HG03066 (cell line): Measurements from ENCODE around the gene SRGAP2C.
"Not testable (repeated sequence)": the region's sequence is repeated elsewhere in the genome, so short reads cannot be mapped to it uniquely, and the experiment has no call there.

Source experiments
- ATAC-seq: cut with Tn5 transposase; IDR thresholded peaks from one replicate; pipeline ENCODE4 v1.9.1; 2021; ENCODE audit warnings: low read depth; ENCODE audit not compliant: unreplicated experiment

The SRGAP2C gene

DNA sequence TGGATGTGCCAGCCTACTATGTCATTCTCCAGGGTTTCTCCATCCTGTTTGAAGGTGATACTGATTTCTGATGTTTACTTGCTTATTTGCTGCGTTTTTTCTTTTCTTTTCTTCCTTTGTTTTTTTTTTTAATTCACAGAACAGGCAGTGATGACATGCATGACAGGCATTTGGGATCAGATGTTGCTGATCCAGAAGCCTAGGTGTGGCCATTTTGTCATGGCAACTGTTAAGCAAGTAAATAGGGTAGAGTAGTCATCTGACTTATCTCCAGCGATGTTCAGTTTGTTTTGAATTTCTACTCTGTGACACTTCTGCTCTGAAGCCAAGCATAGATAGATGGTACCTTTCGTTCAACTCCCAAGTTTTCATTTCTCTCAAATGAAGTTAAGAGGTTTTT lies 181.4 kb downstream of the SRGAP2C start:
- ATAC-seq, result not testable (repeated sequence)

DNA sequence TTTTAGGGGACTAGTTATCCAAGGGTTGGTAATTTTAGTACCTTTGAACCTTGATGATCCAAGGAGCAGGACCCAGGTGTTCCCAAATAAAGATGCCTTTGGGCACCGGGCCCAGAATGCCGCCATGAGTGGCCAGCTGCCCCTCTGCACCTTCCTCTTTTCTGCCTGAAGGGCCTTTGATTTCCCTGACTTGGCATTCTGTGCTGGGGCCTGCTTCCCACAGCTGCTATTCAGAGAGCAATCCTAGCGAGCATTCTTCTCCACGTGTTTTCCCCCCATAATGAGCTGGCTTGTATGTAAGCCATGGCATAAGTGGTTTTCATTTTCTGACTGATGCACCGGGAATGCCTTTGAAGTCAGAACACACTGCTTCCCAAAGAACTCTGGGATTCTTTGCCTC lies 184.1 kb downstream of the SRGAP2C start:
- not testable (repeated sequence) for ATAC-seq

DNA sequence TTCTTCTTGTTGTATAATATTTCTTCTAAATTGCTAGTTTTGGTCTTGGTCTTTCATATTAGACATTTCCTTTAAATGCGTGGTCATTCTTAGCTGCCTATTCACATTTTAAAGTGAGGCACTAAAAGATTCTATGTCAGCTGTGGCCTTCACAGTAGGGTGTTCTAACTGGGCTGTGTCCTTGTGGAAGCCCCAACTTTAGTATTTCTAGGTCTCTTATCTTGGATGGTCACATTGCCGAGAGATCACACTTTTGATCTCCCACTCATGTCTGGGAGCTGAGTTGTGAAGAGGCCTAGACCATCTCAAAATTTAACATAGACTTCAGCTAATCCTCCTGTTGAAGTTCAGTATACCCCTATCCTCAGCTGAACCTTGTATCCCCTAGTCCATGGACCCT lies 185.2 kb downstream of the SRGAP2C start:
- not testable (repeated sequence) for ATAC-seq

DNA sequence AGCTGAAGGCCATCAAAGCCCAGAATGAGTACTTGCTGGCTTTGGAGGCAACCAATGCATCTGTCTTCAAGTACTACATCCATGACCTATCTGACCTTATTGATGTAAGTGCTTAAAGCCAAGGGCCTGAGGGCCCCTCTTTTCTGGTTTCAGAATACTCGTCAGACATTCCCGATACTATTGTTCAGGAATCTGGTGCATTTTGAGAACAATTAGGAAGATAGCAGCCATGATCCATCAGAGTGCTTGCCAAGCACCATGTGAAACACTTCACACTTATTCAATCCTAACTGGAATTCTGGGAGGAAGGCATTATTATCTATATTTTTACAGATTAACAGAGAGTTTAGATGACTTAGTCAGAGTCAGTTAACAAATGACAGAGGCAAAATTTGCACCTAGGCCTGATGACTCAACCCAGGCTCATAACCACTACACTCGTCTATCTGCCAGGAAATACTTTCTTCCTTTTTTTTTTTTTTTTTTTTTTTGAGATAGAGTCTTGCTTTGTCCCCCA lies 190.1 kb downstream of the SRGAP2C start:
- ATAC-seq, result not testable (repeated sequence)

DNA sequence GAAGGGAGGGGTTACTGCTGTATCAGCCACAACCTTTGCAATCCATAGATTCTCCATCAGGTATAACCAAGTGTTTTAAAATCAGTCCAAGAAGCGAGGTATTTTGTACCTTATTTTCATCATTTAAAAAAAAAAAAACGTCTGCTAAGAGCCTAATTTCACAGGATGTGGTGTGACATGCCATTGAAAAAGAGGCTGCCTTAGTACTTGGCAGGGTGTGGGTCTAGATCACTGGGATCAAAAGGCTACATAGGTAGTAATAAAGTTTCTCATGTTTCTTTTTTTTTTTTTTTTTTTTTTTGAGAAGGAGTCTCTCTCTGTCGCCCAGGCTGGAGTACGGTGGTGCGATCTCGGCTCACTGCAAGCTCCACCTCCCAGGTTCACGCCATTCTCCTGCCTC lies 192.2 kb downstream of the SRGAP2C start:
- not testable (repeated sequence) for ATAC-seq

DNA sequence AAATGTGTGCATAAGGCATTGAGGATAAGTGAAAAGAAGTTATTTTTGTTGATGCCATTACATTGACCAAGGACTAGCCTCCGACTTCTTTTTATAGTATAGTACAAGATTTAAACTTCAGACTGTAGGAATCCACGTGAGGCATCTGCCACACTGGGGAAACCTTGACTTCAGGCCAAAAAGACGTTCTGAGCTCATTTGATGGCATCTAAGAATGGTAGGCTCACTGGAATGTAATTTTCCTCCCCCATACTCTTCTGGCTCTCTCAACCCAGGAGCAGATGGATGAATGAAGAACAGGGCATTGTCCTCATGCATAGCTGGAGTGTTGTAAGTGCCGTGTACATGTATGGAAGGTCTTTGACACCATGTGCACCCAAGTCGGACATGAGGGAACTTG lies 194.0 kb downstream of the SRGAP2C start:
- not testable (repeated sequence) for ATAC-seq

DNA sequence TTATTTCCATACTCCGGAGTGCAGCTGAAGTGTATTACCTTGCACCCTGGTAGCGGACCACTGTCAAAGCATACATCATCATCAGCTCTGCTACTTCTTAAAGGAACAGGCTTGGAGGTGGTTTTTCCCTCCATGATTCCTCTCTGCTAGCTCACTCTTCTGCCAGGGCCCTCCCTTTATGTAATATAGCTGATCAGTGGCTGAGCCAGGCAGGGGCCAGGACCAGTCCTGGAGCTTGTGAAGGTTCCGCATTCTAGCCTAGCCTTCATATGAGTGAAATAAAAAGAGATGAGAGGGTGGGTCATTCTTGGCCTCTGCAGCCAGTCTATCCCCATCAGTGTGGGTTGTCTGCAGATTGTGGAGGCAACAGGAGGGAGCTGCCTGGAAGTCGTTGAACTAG lies 200.0 kb downstream of the SRGAP2C start:
- ATAC-seq, result not testable (repeated sequence)

DNA sequence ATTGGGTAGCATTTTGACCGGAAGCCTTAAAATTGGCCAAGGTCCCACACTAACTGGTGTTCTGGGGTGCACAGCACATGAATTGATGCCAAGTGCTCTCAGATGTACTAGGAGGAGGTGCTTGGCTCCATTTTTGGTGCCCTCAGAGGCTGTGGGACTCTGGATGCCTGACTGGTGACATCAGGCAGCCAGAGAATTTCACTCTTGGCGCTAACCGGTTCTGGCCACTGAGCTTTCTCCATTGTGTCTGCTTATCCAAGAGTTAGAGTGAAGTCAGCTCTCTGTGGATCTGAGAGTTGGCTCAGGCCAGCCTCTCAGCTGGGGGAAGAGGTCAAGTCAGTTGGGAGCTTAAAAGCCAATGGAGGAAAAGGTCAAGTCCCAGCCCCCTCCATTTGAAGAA lies 200.4 kb downstream of the SRGAP2C start:
- ATAC-seq, result not testable (repeated sequence)

DNA sequence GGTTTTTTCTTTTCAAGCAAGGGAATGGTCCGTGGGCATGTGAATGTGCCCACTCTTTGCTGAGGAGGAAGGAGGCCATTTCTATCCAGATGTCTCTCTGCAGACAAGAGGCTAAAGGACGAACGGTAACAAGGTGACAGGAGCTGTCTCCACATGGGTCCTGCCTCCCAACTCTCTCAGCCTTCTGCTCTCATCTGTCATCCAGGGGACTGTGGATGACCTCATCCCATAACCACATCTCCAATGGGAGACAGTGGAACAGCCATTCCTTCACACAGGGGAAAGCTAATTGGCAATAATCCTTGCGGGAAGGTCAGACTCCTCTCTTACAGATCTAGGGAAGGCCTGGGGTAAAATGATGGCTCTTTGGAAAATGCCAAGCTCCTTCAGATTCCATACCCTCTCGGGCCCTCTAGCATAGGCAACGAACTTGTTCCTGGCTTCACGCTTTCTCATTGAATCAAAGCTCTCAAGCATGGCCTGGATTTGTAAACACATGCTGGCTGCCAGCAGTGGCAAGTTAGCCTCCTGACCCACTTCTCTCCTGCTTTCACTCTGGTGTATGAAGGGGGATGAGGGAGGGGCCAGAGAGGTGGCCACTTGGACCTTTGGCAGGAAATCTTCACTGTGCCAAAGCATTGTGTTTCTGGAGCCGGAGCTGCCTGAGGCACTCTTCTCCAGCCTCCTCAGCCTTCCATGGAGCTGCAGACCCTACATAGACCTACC lies 201.0 kb downstream of the SRGAP2C start:
- ATAC-seq, result not testable (repeated sequence)

DNA sequence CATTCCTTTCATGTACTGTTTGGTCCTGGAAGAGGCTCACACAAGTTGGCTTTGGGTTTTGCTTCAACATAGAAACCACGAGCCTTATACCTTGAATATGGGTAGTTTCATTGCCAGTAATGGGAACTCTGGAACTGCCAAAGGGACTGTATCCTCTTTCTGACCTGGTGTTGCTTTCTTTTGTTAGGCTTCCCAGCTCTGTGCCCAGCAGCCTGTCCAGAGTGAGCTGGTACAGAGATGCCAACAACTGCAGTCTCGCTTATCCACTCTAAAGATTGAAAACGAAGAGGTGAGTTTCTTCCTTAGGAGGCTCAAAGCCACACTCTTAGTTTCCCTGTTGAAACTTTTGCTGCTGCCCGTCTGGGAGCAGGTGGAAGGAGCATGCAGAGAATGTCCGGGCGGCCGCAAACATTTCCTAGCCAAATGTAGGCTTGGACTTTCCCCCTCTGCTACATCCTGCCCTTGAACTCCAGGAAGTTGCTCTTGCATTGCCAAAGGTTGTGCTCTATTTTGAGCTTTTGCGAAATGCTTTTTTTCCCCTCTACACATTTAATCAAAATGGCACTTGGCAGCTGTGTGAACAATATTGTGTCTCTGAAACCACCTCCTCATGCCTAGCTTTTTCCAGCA lies 201.7 kb downstream of the SRGAP2C start:
- not testable (repeated sequence) for ATAC-seq

DNA sequence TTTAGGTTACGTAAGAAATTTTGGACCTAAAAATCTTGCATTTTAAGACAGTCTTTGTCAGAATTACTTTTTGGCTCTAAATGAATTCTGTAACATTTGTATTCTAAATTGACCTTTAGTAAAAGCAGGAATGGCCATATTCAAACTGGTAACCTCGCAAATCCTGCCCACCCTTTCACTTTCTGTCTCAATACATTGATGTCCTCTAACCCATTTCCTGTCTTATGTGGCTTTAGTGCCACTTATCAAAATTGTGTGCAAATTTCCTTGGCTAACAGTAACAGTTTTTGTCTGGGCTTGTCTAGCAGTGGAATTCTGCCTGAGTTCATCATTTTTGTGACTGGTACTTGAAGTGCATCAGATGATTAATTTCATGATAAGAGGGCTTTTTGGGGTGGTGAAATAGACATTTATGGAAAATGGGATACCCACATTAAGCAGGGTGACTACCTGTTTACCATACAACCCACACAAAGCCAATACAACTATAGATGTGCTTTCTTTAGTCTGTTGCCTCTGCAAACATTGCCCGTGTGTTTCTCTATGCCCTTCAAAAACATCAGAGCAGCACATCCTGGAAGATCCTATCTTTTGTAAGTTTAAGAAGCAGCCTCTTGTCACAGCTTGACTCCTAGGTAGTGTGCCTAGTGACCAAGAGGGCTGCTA lies 205.3 kb downstream of the SRGAP2C start:
- ATAC-seq, result not testable (repeated sequence)

DNA sequence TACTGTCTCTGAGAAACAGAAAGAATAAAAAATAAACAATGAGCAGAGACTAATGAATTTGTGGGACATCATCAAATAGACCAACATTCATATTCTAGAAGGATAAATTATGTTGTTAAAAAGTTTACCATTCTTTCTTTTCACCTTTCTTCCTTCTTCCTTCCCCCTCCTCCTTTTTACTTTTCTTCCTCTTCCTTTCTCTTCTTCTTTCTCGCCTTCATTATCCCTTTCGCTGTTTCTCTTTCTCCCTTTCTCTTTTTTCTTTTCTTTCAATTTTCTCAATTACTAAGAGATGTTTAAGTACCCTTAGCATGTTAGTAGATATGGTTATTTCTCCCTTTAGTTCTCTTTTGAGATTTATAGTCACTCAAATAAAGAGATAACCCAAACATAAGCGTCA lies 207.4 kb downstream of the SRGAP2C start:
- ATAC-seq, result not testable (repeated sequence)

DNA sequence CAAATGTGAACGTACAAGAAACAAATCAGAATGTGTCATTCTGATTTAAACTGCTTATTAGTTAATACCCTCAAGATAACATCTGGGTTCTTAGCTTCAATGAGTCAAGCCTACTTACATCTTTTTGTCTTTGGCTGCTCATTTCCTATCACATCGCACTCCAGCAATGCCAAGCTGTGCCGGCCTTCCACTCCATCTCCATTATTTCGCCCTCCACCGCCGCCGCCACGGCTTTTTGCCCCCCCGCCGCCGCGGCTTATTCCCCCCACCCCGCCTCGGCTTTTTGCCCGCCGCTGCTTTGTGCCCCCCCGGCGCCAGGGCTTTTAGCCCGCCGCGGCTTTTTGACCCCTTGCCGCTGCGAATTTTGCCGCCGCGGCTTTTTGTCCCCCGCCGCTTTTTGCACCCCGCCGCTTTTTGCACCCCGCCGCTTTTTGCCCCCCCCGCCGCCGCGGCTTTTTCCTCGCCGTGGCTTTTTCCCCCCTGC lies 211.0 kb downstream of the SRGAP2C start:
- not testable (repeated sequence) for ATAC-seq

DNA sequence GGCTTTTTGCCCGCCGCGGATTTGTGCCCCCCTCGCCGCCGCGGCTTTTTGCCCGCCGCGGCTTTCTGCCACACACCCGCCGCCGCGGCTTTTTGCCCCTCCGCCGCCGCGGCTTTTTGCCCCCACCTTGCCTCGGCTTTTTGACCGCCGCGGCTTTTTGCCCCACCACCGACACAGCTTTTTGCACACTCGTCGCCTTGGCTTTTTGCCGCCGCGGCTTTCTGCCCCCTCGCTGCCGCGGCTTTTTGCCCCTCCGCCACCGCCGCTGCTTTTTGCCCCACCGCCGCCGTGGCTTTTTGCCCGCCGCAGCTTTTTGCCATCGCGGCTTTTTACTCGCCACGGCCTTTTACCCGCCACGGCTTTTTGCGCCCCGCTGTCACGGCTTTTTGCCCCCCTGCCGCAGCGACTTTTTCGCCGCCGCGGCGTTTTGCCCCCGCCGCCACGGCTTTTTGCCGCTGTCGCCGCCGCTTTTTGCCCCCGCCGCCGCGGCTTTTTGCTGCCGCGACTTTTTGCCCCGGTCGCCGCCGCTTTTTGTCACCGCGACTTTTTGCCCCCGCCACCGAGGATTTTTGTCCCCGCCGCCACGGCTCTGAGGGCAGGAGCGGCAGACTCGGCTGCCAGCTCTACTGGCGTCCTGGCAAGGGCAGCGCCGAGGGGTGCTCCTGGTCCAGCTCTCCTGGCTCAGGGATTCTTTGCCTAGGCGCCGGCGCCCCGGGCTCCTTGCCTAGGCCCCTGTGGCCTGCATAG lies 211.7 kb downstream of the SRGAP2C start:
- ATAC-seq, result not testable (repeated sequence)

DNA sequence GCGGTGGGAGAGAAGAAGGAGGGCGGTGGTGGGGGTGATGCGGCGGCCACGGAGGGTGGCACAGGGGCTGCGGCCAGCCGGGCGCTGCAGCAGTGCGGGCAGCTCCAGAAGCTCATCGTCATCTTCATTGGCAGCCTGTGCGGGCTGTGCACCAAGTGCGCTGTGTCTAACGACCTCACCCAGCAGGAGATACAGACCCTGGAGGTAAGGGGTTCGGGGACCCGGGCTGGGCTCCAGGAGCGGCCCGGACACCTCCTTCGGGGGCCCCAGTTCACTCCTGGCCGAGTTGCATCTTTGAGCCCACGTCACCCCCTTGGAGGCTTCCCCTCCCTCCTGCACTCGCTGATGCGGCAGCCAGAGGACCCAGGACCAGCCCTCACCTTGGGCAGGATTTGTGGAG lies 212.3 kb downstream of the SRGAP2C start:
- not testable (repeated sequence) for ATAC-seq

DNA sequence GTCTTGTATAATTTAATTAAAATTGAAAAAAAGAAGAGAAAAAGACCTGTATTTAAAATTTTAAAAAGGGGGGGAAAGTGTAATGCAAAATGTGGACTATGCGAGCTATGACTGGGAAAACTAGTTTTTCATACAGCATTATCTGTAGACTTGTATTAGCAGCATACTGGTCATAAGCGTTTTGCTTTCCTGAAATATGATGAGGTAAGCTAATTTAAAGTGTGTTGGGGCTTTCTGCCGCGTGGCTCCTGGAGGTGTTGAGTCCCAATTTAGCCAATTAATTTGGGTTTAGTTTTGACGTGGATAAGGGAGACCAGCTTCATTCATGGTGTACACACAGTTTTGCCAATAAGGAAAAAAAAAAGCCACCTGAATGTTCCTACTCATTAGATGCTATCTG lies 214.4 kb downstream of the SRGAP2C start:
- not testable (repeated sequence) for ATAC-seq

DNA sequence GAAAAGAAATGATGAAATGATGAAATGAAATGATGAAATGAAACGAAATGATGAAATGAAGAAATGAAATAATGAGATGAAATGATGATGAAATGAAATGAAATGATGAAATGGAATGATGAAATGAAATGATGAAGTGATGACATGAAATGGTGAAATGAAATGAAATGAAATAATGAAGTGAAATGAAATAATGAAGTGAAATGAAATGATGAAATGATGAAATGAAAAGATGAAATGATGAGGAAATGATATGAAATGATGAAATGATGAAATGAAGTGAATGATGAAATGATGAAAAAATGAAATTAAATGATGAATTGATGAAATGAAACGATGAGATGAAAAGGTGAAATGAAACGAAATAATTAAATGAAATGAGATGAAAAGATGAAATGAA lies 215.3 kb downstream of the SRGAP2C start:
- ATAC-seq, result not testable (repeated sequence)

DNA sequence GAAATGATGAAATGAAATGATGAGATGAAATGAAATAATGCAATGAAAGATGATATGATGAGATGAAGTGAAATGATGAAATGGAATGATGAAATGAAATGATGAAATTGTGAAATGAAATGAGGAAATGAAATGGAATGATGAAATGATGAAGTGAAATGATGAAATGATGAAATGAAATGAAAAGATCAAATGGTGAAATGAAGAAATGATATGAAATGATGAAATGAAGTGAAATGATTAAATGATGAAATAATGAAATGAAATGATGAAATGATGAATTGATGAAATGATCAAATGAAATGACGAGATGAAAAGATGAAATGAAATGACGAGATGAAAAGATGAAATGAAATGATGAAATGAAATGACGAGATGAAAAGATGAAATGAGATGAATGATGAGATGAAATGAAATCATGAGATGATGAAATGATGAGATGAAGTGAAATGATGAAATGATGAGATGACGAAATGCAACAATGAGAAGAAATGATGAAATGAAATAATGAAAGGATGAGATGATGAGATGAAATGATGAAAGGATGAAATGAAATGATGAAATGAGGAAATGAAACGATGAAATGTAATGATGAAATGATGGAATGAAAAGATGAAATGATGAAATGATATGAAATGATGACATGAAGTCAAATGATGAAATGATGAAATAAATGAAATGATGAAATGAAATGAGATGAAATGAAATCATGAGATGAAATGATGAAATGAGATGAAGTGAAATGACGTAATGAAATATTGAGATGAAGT lies 216.0 kb downstream of the SRGAP2C start:
- not testable (repeated sequence) for ATAC-seq

DNA sequence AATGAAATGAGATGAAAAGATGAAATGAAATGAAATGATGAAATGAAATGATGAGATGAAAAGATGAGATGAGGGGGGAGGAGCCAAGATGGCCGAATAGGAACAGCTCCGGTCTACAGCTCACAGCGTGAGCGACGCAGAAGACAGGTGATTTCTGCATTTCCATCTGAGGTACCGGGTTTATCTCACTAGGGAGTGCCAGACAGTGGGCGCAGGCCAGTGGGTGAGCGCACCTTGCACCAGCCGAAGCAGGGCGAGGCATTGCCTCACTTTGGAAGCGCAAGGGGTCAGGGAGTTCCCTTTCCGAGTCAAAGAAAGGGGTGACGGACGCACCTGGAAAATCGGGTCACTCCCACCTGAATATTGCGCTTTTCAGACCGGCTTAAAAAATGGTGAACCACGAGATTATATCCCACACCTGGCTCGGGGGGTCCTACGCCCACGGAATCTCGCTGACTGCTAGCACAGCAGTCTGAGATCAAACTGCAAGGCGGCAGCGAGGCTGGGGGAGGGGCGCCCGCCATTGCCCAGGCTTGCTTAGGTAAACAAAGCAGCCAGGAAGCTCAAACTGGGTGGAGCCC lies 216.7 kb downstream of the SRGAP2C start:
- not testable (repeated sequence) for ATAC-seq
